ENCODE measurements around the gene SPACA6.

DNA sequence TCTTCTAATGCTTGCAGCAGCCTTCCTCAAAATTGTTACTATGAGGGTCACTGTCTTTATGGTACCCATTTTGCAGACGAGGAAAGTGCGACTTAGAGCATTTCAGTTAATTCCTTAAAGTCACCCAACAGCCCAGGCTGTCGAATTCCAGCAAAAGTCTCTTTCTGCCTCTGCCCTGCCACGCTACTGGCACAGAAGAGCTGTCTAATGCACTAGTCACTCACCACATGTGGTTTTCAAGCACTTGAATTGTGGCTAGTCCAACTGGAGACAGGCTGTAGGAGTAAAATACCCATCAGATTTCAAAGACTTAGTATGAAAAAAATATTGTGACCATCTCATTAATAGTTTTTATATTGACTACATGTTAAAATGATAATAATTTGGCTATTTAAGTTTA, 56.8 kb downstream of the SPACA6 start:
- TF ChIP-seq, protein P1, sequence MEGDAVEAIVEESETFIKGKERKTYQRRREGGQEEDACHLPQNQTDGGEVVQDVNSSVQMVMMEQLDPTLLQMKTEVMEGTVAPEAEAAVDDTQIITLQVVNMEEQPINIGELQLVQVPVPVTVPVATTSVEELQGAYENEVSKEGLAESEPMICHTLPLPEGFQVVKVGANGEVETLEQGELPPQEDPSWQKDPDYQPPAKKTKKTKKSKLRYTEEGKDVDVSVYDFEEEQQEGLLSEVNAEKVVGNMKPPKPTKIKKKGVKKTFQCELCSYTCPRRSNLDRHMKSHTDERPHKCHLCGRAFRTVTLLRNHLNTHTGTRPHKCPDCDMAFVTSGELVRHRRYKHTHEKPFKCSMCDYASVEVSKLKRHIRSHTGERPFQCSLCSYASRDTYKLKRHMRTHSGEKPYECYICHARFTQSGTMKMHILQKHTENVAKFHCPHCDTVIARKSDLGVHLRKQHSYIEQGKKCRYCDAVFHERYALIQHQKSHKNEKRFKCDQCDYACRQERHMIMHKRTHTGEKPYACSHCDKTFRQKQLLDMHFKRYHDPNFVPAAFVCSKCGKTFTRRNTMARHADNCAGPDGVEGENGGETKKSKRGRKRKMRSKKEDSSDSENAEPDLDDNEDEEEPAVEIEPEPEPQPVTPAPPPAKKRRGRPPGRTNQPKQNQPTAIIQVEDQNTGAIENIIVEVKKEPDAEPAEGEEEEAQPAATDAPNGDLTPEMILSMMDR (IDR thresholded peaks at IDR 0.05) = no peak
- TF ChIP-seq POLR2A (IDR thresholded peaks at IDR 0.05; ENCODE audit: low read depth) = no peak
- no peak for TF ChIP-seq EP300 (IDR thresholded peaks at IDR 0.05)

Measured in esophagus muscularis mucosa (tissue), 4 donors.